ENCODE results near the gene LRRC8B.
"Not testable (repeated sequence)": the region's sequence is repeated elsewhere in the genome, so short reads cannot be mapped to it uniquely, and the experiment has no call there.

Gene LRRC8B

DNA sequence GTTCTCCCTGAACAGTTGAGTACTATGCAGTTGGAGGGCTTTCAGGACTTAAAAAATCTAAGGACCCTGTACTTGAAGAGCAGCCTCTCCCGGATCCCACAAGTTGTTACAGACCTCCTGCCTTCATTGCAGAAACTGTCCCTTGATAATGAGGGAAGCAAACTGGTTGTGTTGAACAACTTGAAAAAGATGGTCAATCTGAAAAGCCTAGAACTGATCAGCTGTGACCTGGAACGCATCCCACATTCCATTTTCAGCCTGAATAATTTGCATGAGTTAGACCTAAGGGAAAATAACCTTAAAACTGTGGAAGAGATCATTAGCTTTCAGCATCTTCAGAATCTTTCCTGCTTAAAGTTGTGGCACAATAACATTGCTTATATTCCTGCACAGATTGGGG lies 59.6 kb downstream of the LRRC8B start:
- DNase-seq (ENCODE audit: low read depth): no peak

- DNase-seq (ENCODE audit: low read depth): no peak
These were observed 60.2 kb downstream of the LRRC8B start for GRCh38 chr1:89584781-89585180.

DNA sequence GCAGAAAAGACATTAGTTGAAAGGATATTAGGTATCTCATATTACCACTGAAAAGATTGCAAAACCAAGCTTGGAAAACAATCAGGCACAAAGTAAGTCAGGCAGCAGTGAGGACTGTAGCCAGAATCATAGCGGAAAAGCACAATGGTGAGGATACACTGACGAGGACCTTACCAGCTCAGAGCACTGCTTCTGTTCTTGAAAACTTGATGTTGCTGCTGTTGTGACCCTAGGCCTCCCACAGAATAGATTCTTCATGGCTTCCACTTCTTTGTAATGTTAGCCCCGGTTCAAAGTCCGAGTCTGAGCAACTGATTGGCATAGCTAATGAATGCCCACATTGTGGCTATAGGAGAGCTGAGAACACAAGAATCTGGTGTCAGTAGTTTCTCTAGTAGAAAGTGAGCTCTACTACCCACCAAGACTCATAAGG lies 63.1 kb downstream of the LRRC8B start:
- DNase-seq (ENCODE audit: low read depth): no peak

- no peak for DNase-seq (ENCODE audit: low read depth)
These were observed 63.9 kb downstream of the LRRC8B start for GRCh38 chr1:89588480-89588879.

- no peak for DNase-seq (ENCODE audit: low read depth)
These were observed 64.9 kb downstream of the LRRC8B start for GRCh38 chr1:89589515-89589914.

DNA sequence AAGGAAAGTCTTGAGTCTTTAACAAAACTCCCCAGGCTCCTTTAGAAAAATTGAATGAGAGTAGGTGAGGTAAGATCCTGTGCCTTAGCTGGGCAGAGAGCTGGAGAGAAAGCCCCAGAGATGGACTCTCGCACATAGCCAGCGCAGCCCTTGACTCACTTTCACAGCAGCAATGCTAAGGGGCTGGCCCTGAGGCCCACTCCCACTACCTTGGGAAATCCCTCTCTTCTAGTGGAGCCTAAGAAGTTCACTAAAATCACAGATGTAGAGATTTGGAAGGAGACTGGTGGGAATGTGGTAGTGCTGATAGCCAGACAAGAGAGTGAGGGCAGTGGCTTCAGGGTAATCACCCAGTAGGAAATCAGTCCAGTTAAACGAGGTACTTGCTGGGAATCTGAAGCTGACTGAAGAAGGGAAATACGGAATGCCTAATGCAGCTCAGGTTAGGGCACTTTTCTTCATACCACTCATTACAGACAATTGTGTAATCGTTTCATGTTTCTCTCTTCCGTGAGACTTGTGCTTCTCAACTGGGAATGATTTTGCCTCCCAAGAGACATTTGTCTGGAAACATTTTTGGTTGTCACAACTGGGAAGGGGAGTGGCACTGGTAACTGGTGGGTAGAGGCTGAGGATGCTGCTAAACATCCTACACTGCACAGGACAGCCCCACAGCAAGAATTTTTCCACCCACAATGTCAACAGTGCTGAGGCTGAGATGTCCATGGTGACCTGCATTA lies 65.9 kb downstream of the LRRC8B start:
- no peak for DNase-seq (ENCODE audit: low read depth)

- not testable (repeated sequence) for DNase-seq (ENCODE audit: low read depth)
These were observed 68.3 kb downstream of the LRRC8B start for GRCh38 chr1:89592861-89593302.

GRCh38 chr1:89594096-89594740 lies 69.6 kb downstream of the LRRC8B start:
- DNase-seq (ENCODE audit: low read depth): no peak

DNA sequence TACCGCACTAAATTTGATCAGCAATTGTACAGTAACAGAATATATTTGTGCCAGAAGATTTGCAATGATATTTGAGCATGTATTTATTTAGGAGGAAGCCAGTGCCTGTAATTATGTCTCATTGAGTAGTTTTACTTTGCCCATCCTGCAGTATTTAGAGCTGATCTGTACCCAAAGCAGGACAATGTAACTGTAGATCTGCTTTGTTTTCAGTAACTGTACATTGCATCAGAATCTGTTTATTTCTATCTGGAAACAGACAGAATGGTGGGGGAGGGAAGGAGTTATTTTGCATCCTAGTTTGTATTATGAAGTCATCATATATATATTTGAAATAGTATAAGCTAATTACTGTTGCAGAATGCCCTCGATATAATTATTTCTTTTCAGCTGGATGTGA lies 72.1 kb downstream of the LRRC8B start:
- DNase-seq (ENCODE audit: low read depth): no peak

DNA sequence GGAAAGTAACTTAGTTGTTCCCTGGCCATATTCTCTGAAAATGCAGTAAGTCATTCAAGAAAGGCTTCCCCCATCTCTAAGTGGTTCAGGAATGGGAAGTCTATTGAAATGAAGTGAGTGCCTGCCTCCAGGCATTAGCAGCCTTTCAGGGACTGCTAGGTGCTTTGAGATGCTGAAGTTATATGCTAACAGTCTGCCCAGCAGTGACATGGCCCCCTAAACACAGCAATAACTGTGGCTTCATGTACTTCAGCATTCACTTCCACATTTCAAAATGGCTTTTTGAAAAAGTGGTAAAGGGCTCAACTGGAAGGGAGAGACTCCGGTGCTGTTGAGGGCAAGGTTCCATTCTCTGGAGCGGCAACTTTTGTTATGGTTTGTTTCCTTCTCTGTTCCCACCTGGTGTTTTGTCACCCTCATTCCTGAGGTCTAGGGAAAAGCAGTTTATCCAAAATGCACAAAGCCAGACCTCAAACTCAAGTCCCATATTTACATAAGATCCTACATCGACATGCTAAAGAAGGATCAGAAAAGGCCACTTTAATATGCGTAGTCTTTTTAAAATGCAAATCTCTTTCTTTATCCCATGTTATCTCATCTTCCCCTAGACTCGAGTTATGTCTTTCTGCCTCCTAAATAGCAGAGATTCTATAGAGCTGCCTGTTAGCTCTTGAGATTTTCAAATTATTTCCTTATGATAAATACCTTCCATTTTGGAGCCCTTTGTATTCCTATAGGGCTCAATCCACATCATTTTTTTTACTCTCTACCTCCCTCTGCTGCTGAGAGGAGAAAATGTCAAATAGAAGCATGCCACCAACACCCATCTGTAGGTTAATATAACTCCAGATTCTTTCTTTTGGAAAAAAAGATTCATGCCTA lies 74.1 kb downstream of the LRRC8B start:
- DNase-seq (ENCODE audit: low read depth): no peak

- no peak for DNase-seq (ENCODE audit: low read depth)
These were observed 74.7 kb downstream of the LRRC8B start for GRCh38 chr1:89599332-89599630.

GRCh38 chr1:89600451-89601224 lies 76.0 kb downstream of the LRRC8B start:
- no peak for DNase-seq (ENCODE audit: low read depth)

GRCh38 chr1:89602871-89603404 lies 78.3 kb downstream of the LRRC8B start:
- DNase-seq (ENCODE audit: low read depth): no peak

- DNase-seq (ENCODE audit: low read depth): no peak
These were observed 79.2 kb downstream of the LRRC8B start for GRCh38 chr1:89603651-89604413.

GRCh38 chr1:89604414-89604735 lies 79.7 kb downstream of the LRRC8B start:
- no peak for DNase-seq (ENCODE audit: low read depth)

GRCh38 chr1:89605692-89606091 lies 81.1 kb downstream of the LRRC8B start:
- no peak for DNase-seq (ENCODE audit: low read depth)

GRCh38 chr1:89606227-89606980 lies 81.8 kb downstream of the LRRC8B start:
- no peak for DNase-seq (ENCODE audit: low read depth)

DNA sequence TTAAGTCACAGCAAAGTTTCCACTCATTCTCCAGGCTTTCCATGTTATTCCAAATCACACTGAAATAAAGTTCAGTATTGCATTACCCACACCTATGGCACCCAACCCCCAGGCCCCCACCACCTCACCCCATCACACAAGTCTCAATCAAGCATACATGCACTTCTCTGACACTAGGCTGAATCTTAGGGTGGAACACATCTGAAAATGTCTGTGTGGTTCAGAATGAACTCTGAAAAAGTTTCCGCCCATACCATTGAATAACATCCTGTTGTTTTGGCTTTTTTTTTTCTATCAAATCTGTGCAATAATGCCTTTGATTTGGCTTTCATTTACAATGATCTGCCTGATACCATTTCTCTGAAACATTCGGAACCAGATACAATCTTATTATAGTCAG lies 82.5 kb downstream of the LRRC8B start:
- no peak for DNase-seq (ENCODE audit: low read depth)

- no peak for DNase-seq (ENCODE audit: low read depth)
These were observed 83.1 kb downstream of the LRRC8B start for GRCh38 chr1:89607586-89608318.

All from activated gamma-delta T cell treated with anti-CD3 and anti-CD28 coated beads, Interleukin-2, amount 50 U/mL, for 16 hours (primary cell).